ENCODE measurements around the gene KIF2A.
A peak's percentile ranks its signal among the peaks of the same experiment; 100 is the strongest.

KIF2A gene

GRCh38 chr5:62296998-62297397, 9.0 kb upstream of the KIF2A start:
- no peak for DNase-seq

DNA sequence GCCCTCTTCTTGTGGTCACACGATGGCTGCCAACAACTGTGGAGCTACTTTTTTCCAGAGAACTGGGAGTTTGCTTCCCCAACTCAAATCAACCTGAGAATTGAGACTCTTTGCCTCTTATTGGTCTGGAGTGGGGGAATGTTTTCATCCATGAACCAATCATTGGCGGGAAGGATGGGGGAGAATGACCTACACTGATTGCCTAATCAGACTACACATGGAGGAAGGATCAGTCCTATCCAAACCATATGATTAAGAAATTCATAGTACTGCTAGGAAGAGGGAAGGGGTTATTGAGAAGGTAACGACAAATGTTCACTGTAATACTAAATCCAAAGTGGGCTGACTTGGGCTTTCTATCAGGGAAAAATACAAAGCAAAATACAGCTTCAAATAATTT, 7.9 kb upstream of the KIF2A start:
- DNase-seq, result no peak

DNA sequence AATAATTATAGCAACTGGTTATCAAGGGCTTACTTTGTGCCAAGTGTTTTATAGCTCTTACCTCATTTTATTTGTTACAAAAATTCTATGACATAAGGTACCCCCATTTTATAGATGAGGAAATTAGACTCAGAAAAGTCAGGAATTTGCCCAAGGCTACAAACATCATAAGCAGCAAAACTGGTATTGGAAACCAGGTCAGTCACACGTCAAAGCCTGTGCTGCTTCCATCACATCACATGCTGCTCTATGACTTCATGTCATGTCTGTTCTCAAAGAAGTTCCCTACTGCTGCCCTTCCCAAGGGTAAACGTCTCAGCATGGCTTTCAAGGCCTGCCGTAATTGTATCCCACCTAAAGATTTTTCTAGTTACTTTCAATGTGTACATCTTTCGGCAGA, 6.9 kb upstream of the KIF2A start:
- DNase-seq, result no peak

DNA sequence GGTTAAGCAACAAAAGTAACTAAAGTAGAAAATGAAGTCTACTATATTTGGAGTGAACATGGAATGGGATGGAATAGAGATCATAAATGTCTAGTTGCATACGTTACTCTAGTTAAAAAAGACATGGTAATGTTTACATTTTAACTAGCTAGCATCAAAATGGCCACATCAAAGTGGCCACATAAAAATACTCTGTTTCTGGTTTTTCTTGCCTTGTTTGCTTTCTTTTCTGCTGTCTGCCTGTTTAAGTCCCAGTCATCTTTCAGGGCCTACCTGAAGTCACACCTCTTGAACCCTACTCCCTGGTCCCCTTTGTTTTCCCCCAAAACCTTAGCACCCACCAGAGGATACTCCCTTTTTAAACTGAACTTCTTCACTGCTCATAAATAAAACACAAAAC, 6.4 kb upstream of the KIF2A start:
- DNase-seq, result peak in 4 of 5 donors; percentile 15 to 38 (median 30)

DNA sequence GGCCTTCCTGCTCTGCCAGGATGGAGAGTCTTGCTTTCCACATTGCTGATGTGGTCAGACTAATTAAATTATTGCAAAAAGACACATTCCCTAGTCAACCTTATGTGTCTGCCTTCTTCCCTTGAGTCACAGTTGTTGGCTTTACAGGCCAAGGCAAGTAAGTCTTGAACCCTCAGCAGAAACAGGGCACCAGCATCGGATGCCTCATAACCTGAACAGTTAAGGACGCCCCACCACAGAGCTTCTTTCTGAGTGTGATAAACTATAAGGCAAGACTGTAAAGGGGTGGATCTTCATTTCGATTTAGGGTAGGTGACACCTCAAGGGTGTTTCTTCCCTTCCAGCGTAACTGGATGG, 670 bp upstream of the KIF2A start:
- no peak for DNase-seq

DNA sequence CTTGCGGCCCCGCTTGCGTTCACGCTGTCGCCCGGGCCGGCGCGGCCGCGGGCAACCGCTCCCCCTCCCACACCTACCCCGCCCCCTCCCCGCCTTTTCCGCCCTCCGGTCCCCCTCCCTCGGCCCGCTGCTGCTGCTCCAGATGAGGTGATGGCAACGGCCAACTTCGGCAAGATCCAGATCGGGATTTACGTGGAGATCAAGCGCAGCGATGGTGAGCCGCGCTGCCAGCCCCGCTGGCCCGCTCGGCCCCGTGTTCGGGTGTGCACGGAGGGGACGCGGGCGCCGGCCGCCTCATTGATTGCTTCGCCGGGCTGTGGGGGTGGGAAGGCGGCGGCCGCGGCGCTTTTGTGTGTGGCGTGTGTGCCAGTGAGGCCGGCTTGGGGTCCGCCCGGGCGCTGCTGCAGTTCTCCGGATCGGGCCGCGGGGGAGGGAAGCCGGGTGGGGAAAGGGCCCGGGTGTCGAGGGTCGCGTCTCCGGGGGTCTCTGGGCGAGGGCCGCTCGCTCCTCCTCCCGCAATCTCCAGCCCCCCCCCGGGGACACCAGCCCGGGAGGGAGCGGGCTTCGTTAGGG, 403 bp downstream of the KIF2A start:
- no peak for DNase-seq

DNA sequence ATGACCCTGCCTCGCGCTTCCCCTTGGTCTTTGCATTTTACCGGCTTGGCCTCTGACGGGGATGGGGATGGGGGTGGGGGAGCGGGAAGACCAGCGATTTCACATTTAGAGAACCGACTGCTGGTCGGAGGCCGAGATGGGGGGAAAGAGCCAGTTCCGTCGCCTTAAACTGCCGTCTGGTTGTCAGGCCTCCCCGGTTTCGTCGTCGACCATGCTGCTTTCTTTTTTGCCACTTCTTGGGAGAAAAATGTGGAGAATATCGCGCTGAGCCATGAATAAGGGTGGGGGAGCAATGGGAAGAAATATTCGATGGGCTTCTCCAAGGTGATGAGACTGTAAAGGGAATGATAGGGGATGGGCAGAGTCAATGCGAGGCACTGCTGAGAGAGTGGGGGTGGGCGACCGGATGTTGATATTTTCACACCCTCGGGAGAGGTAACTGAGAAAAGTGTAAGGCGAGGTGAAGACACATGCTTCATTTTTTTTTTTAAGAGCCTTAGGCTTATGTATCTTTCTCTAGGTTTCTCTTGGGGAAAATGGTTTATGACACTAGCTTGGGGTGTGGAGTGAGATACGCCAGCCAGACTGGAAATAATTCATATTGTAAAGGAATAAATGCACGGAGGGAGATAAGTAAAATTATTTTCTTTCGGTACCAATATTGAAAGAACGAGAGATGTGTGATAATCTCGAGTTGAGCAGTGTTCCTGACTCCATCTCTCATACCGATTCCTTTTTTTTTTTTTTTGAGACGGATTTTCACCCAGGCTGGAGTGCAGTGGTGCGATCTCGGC, 1.1 kb downstream of the KIF2A start:
- DNase-seq, result peak in 4 of 5 donors; percentile 35 to 65 (median 54)

GRCh38 chr5:62308439-62308838, 2.4 kb downstream of the KIF2A start:
- no peak for DNase-seq

DNA sequence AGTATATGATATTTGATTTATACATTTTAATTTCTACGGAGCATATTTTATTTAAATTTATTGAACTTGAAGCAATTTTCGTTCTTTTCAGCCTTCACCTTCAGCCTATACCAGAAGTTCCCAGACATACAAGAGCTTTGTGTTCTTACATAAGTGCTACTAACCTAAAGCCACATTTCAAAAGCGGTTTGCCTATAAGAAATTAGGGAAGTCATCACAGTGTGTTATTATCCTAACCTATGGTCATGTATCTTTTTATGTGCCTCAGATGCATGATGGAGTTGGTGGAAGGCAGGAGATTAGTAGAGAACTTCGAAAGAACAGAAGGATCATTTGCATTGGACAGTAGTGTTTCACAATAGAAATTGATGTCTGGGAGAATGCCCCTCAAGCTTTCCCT, 3.1 kb downstream of the KIF2A start:
- no peak for DNase-seq

DNA sequence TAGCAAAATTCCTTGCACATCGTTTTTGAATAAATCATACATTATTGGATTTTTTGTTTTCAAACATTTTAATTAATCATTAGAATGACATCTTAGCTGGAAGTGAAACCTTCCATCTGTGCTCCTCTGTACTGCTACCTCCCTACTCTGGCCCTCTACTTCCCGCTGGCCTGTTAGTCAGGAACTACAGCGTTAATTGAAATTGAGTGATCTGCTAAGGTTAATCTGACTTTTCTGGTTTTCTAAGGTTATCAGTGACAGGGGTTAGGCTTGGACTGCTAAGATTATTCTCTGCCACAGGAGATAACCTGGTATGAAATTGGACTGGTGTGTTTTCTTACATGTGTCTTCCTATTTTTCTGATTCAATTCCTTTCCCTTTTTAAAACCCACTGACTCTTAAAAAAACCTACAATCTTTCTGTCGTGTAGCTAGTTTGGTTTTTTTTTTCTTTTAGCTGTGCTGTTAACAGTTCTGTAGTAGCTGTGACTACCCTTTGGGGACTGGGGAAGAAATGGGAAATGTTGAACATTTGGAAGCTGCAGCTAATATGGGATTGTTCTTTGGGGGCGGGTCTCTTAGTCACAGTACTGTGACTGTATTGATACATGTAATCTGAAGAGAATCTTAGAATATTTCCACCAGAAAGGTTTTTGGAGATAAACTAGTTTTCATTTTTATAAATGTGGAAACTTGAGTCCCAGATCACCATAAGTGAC, 4.6 kb downstream of the KIF2A start:
- no peak for DNase-seq

- DNase-seq, result no peak
These were observed 6.0 kb downstream of the KIF2A start for GRCh38 chr5:62312036-62312435.

DNA sequence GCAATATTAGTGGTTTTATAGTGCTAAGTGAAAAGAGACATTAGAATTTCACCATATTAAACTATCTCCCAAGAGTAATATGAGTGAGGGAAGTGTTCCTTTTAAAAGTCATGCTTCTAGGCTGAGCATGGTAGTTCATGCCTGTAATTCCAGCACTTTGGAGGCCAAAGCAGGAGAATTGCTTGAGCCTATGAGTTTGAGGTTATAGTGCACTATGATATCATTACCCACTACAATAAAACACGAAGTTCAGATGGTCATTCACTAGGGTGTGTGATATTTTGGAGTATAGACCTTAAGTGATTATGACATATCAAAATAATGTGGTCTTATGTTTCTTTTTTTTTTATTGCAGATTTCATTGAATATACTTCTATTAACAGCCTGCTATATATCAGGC, 6.7 kb downstream of the KIF2A start:
- DNase-seq, result no peak

DNA sequence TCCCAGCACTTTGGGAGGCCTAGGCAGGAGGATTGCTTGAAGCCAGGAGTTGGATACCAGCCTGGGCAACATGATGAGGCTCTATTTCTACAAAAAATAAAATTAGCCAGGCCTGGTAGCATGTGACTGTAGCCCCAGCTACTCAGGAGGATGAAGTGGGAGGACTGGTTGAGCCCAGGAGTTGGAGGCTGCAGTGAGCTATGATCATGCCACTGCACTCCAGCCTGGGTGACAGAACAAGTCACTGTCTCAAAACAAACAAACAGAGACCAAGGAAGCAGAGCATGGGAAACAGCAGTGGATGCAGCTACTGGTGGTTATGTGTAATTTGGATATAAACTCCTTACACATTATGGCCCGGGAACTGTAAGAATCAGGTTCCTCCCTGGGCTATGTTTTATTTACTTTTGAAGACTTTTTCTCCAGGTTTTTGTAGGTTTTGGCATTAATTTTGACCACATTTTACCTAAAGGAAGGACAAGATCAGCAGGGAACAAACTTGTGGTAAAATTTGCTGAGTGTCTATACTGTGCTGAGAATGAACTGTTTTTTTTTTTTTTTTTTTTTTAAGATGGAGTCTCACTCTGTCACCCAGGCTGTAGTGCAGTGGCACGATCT, 8.3 kb downstream of the KIF2A start:
- DNase-seq, result no peak

DNA sequence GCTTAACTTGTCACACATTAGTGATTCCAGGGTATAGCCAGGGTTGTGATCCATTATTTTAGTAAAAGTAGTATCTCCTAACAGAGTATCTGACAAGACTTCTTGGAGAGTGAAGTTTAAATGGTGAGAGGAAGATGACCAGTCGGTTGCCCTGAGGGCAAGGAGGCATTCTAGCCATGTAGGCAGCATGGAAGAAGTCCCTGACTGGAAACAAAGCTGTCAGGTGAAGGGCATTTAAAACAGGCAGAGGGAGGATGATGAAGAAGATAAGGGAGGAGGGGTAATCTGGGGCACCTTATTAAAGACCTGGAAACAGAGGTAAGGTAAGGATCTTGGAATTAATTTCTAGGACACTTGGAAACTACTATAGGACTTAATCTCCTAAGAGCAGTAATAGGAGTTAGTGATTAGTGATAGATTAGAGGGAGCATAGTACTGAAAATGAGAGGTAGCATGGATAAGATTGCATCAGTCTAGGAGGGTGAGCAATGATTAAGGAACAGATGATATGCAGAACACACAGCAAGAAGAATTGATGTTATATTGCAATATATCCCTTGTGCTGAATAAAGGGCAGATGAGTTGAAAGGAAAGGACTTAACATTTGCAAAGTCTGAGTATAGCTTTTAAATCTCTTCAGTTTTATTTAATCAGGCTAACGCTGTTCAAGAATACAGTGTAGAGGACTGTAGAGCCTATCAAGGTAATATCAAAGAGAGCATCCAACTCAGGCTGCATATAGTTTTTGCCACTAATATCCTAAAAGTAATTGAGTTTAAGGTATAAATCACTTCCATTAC, 9.6 kb downstream of the KIF2A start:
- DNase-seq, result no peak

DNA sequence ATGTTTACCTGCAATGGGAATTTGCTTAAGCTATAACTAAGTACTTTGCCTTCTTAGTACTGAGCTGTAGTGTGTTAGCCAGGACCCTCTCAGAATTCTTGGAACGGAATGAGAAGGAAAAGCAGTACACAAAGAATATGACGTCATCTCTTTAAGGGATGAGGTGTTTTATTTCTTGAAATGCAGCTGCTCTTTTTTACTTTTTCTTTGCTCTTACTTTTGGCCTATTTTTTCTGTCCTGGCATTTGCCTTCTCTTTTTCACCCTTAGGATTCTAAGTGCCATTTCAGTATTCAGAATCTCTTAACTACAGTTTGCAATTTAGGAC, 10.1 kb downstream of the KIF2A start:
- no peak for DNase-seq

- no peak for DNase-seq
These were observed 11.8 kb downstream of the KIF2A start for GRCh38 chr5:62317810-62318209.

GRCh38 chr5:62322484-62322883, 16.5 kb downstream of the KIF2A start:
- DNase-seq, result no peak

DNA sequence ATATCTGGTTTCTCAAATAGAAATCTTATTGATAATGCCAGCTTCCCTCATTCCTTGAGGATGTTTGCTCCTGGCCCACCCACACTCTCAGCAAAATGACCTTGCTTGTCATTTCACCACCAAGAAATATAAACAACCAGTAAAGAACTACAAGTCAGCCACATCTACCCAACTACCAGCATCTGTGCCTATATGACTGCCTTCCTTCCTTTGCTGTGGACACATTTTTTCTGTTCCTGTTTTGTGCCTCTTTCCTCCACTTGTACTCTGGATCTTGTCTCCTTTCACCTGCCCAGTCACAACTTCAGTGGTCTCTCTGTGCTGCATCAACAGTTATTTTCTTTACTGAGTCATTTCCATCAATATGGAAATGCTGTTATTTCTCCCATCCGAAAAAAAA, 20.3 kb downstream of the KIF2A start:
- DNase-seq, result no peak

DNA sequence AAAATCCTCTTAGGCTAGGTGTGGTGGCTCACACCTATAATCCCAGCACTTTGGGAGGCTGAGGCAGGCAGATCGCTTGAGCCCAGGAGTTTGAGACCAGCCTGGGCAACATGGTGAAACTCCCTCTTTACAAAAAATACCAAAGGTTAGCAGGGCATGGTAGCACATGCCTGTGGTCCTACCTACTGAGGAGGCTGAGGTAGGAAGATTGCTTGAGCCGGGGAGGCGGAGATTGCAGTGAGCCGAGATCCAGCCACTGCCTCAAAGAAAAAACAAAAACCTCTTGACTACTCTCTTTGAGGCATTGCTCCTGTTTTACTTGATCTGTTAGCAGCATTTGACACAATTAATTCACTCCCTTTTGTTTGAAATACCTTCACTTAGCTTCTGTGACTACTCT, 20.7 kb downstream of the KIF2A start:
- DNase-seq, result no peak

GRCh38 chr5:62327138-62328053, 21.4 kb downstream of the KIF2A start:
- no peak for DNase-seq

DNA sequence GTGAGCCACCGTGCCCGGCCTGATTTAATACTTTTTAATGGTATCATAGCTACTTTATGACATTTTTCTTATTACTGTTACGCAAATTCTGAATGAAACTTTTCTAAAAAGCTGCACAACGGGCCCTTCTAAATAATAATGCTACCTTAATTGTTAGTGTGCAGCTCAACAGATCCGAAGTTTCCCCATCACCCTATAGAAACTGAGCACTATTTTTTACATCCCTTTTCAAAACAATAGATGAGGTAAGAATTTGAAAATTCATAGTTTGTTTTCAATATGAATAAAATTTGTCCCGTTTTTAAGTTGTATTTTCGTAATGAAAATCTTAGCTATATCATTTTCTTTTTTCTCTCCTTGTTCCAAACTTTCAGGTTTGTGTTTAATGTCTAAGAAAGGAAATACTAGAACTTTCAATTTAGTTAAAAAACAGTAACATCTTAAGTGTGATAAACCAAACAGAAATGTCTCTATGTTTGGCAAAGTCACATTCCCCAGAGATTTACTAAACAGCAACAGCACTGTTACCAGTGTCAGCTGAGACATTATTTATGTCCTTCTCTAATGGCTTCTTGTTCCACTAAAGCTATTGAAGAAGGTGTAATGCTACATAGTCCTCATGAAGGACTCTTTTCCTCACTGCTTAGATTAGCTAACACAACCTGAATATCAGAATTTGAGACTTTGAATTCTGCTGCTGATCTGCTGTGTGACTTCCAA, 22.9 kb downstream of the KIF2A start:
- no peak for DNase-seq

Measured in T-helper 1 cell (primary cell).